Stimulated activated CD4-positive, alpha-beta T cell treated with anti-CD3 and anti-CD28 coated beads, Interleukin-2, amount 100 ng/mL, for 24 hours (primary cell): ENCODE results near the gene HSD17B1.
"Not testable (repeated sequence)": the region's sequence is repeated elsewhere in the genome, so short reads cannot be mapped to it uniquely, and the experiment has no call there.

Experiments used
- DNase-seq, 2 donors: peaks; one replicate each; pipeline ENCODE4 v3.0.0-alpha.2; 2020

Gene HSD17B1

DNA sequence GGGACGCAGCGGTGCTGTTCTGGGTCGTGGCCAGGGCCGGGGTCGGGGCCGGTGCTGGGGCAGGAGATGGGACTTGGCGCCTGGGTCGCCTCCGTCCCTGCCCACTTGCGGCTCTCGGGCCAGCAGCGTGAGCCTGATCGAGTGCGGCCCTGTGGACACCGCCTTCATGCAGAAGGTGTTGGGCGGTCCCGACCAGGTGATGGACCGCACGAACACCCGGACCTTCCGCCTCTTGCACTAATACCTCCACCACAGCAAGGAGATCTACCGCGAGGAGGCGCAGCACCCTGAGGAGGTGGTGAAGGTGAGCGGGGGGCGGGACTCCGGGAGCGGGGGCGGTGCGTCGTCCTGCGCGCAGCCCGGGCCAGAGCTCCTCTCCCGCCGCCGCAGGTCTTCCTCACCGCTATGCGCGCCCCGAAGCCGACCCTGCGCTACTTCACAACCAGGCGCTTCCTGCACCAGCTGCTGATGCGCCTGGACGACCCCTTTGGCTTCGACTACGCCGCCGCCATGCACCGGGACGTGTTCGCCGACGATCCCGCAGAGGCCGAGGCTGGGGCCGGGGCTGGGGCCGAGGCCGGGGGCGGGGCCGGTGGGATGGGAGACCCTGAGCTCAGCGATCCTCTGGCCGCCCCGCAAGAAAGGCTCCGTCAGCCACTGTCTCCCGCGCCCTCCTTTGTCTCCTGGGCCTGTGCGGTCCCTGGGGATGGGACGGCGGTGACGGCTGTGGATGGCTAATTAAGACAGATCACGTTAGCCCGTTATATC lies 4.5 kb upstream of the HSD17B1 start:
- peak; percentile 83 to 89 for DNase-seq

GRCh38 chr17:42548993-42549755 lies 3.5 kb upstream of the HSD17B1 start:
- no peak for DNase-seq

DNA sequence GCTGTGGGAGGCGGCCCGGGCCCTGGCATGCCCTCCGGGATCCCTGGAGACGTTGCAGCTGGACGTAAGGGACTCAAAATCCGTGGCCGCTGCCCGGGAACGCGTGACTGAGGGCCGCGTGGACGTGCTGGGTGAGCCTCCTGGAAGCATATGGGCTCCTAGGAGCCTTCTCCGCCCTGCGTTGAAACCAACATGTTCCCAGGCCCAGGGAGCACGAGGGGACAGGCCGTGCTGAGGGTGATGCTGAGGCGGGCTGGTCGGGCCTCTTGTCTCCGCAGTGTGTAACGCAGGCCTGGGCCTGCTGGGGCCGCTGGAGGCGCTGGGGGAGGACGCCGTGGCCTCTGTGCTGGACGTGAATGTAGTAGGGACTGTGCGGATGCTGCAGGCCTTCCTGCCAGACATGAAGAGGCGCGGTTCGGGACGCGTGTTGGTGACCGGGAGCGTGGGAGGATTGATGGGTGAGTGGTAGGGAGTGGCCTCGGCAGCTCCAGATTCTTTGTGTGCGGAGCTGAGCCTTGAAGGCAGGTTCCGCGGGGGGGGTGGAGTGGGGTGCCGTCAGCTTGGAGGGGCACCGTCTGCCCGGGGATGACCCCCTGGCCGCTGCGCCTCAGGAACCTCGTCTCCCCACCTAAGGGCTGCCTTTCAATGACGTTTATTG lies 567 bp downstream of the HSD17B1 start:
- no peak for DNase-seq

GRCh38 chr17:42553866-42554249 lies 1.1 kb downstream of the HSD17B1 start:
- DNase-seq: peak in 1 of 2 donors; percentile 31

GRCh38 chr17:42554250-42555121 lies 1.8 kb downstream of the HSD17B1 start:
- peak; percentile 73 to 86 for DNase-seq

DNA sequence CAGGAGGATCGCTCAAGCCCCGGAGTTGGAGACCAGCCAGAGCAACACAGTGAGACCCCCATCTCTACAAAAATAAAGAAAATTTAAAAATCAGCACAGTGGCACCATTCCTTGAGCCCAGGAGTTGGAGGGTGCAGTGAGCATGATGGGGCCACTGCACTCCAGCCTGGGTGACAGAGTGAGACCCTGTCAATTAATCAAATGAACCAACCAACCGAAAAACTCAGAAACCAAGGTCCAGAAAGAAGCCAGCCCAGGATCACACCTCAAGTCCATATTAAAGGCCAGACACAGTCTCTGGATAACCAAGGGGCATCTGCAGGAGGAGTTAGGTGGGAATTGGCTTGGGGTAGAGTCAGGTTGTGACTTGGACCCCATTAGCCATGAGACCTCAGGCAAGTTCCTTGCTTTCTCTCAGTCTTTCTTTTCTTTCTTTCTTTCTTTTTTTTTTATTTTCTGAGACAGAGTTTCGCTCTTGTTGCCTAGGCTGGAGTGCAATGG lies 2.4 kb downstream of the HSD17B1 start:
- no peak for DNase-seq

GRCh38 chr17:42555961-42556617 lies 3.4 kb downstream of the HSD17B1 start:
- DNase-seq: not testable (repeated sequence)

GRCh38 chr17:42559075-42559474 lies 6.4 kb downstream of the HSD17B1 start:
- no peak for DNase-seq

- DNase-seq: no peak
Observed at GRCh38 chr17:42560246-42560645, 7.5 kb downstream of the HSD17B1 start.

DNA sequence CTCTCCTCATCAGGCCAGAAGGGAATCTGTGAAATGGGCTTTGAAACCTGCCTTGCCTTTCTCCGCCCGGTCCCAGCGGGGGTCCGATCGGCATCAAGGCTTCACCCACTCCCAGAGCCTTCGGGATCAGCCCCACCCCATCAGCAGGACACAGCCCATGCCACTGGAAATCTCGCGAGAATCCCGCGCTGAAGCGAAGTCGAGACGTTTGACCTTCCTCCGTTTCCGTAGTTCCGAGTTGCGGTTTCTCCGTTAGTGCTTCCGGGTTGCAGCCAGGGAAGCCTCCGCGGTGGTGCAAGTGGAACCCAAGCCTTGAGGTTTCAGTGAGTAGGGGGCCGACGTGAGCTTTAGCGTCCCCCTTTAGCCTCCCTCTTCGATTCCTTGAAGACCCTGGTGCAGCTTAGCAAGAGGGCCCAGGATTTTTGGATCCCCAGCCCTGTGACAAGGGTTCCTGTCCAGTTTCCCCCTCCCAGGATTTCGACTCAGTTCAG lies 9.2 kb downstream of the HSD17B1 start, which contains the start of gene COASY:
COASY (plus strand) TSS at position 252 of the 491 bp plus-strand sequence. CDS start 475 bp downstream, outside the sequence.
- DNase-seq: peak; percentile 93 to 95

DNA sequence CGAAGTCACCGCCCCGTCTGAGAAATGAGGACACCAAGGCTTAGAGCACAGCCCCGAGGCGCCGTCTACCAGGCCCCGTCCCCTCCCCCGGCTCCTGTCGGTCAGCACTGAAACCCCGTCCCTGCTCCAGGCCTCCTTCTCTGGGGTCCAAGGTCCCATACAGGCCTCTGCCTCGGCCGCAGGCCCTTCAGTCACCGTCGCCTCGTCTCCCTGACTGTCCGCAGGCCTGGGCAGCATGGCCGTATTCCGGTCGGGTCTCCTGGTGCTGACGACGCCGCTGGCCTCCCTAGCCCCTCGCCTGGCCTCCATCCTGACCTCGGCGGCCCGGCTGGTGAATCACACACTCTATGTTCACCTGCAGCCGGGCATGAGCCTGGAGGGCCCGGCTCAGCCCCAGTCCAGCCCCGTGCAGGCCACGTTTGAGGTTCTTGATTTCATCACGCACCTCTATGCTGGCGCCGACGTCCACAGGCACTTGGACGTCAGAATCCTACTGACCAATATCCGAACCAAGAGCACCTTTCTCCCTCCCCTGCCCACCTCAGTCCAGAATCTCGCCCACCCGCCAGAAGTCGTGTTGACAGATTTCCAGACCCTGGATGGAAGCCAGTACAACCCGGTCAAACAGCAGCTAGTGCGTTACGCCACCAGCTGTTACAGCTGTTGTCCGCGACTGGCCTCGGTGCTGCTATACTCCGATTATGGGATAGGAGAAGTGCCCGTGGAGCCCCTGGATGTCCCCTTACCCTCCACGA lies 9.8 kb downstream of the HSD17B1 start:
- DNase-seq: no peak

- no peak for DNase-seq
Observed at GRCh38 chr17:42563143-42563509, 10.4 kb downstream of the HSD17B1 start.

DNA sequence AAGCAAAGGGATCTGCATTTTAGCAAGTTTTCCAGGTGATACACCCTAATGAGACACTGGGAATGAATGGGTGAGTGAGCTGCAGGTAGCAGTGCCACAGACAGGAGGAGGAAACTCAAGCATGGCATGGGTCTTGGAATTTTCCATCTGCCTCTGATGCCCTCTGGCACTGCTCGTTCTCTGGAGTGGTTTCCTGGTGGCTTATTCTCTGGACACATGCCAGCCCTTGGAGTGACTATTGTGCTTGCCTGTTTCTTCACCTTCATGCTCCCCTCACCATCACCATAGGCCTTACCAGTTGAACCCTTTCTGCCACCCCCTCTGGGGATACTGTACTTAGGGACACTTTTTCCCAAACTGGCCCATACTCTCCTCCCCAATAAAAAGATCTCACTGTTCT lies 10.8 kb downstream of the HSD17B1 start:
- DNase-seq: no peak

DNA sequence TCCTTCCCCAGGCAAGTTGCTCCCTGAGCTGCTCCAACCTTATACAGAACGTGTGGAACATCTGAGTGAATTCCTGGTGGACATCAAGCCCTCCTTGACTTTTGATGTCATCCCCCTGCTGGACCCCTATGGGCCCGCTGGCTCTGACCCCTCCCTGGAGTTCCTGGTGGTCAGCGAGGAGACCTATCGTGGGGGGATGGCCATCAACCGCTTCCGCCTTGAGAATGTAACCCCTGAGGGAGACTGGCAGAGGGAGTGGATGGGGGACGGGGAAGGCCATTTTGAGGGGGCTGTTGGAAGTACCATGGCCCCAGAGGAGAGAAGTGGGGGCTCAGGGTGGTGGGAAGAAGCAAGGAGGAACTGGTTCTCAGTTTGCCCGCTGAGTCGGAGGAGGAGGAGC lies 11.2 kb downstream of the HSD17B1 start:
- no peak for DNase-seq

DNA sequence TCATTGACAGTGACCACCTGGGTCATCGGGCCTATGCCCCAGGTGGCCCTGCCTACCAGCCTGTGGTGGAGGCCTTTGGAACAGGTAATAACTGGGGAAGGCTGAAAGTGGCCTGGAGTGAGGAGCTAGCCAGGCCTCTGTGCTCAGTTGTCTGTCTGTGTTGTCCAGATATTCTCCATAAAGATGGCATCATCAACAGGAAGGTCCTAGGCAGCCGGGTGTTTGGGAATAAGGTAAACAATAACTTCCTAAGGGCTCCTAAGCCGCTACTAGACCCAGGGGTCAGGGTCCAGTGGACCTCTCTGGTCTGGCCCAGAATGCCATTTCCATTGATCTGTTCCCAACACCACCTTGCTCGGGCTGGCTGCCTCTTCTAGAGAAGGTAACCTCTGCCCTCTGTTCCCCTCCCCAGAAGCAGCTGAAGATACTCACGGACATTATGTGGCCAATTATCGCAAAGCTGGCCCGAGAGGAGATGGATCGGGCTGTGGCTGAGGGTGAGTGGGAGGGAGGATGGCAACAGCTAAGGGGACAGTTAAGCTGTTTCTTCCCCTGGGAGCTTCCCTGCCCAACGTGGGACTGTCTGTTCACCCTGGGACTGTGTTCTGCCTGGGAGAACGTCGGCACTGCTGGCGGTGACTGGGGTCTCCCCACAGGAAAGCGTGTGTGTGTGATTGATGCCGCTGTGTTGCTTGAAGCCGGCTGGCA lies 12.2 kb downstream of the HSD17B1 start:
- DNase-seq: no peak

GRCh38 chr17:42565523-42566214 lies 12.9 kb downstream of the HSD17B1 start:
- no peak for DNase-seq

- peak in 1 of 2 donors; percentile 13 for DNase-seq
Observed at GRCh38 chr17:42566215-42566882, 13.6 kb downstream of the HSD17B1 start.

GRCh38 chr17:42566883-42567573 lies 14.3 kb downstream of the HSD17B1 start, which contains the start of gene MLX:
Gene MLX, plus strand, starts transcription at chr17:42567100. Its CDS starts 25 bp downstream, at chr17:42567125.
- peak; percentile 92 to 94 for DNase-seq
